MM.1S (cell line): Measurements from ENCODE around the gene ATP2C1.

Source experiments
- DNase-seq: peaks from one replicate; pipeline ENCODE4 v3.0.0-alpha.2; 2015
- H2AFZ ChIP-seq: fragments of 300-600 bp; sonication (generic); 2 replicates; pipeline ENCODE4 v1.6.0; 2016; ENCODE audit warnings: antibody characterized with exemption, low read length
- H3F3A ChIP-seq: fragments of 300-600 bp; sonication (generic); 2 replicates; pipeline ENCODE4 v1.6.1; 2016; ENCODE audit warnings: mild to moderate bottlenecking, antibody characterized with exemption, low read length, moderate library complexity, mixed read lengths; ENCODE audit not compliant: insufficient read depth
- H3K27ac ChIP-seq: fragments of 300-600 bp; sonication (generic); 2 replicates; pipeline ENCODE4 v1.5.1; 2016; ENCODE audit warnings: mild to moderate bottlenecking, low read length
- H3K27me3 ChIP-seq: fragments of 300-600 bp; sonication (generic); replicated peaks from 2 replicates; pipeline ENCODE4 v1.6.0; 2016; ENCODE audit warnings: low read length; ENCODE audit not compliant: insufficient read depth
- H3K36me3 ChIP-seq: fragments of 300-600 bp; sonication (generic); replicated peaks from 2 replicates; pipeline ENCODE4 v1.6.1; 2016; ENCODE audit warnings: mild to moderate bottlenecking, low read length, mixed read lengths; ENCODE audit not compliant: insufficient read depth
- H3K4me1 ChIP-seq: fragments of 300-600 bp; sonication (generic); 2 replicates; pipeline ENCODE4 v1.6.1; 2016; ENCODE audit warnings: low read length, mixed read lengths
- H3K4me2 ChIP-seq: fragments of 300-600 bp; sonication (generic); 2 replicates; pipeline ENCODE4 v1.6.0; 2016; ENCODE audit warnings: low read depth, low read length
- H3K4me3 ChIP-seq: fragments of 300-600 bp; sonication (generic); 2 replicates; pipeline ENCODE4 v1.5.1; 2016; ENCODE audit warnings: low read length, mixed read lengths
- H3K79me2 ChIP-seq: fragments of 300-600 bp; sonication (generic); 2 replicates; pipeline ENCODE4 v1.6.1; 2016; ENCODE audit warnings: mixed run types, low read length, mixed read lengths
- H3K9ac ChIP-seq: fragments of 300-600 bp; sonication (generic); 2 replicates; pipeline ENCODE4 v1.6.1; 2016; ENCODE audit warnings: low read length, mixed read lengths
- H3K9me2 ChIP-seq: fragments of 300-600 bp; sonication (generic); replicated peaks from 2 replicates; pipeline ENCODE4 v1.6.1; 2016; ENCODE audit warnings: mild to moderate bottlenecking, low read length, mixed read lengths; ENCODE audit not compliant: insufficient read depth
- H3K9me3 ChIP-seq: fragments of 300-600 bp; sonication (generic); replicated peaks from 2 replicates; pipeline ENCODE4 v1.6.1; 2016; ENCODE audit warnings: mild to moderate bottlenecking, low read length, mixed read lengths; ENCODE audit not compliant: insufficient read depth
- H4K20me1 ChIP-seq: fragments of 300-600 bp; sonication (generic); 2 replicates; pipeline ENCODE4 v1.6.1; 2016; ENCODE audit warnings: mild to moderate bottlenecking, low read length, moderate library complexity, mixed read lengths; ENCODE audit not compliant: insufficient read depth
- EZH2 ChIP-seq: fragments of 300-600 bp; sonication (generic); optimal IDR thresholded peaks from 2 replicates; pipeline ENCODE3; 2017; ENCODE audit warnings: low read depth, mild to moderate bottlenecking, antibody characterized with exemption, low read length, mixed read lengths
- EZH2phosphoT487 ChIP-seq: fragments of 300-600 bp; sonication (generic); IDR thresholded peaks from 2 replicates; pipeline ENCODE4 v1.6.1; 2018; ENCODE audit warnings: antibody characterized with exemption, low read length
- TF ChIP-seq, protein P1 (sequence below): fragments of 300-600 bp; sonication (generic); IDR thresholded peaks from 2 replicates; pipeline ENCODE4 v1.5.1; 2016; ENCODE audit warnings: antibody characterized with exemption, low read length, mixed read lengths

The ATP2C1 gene

DNA sequence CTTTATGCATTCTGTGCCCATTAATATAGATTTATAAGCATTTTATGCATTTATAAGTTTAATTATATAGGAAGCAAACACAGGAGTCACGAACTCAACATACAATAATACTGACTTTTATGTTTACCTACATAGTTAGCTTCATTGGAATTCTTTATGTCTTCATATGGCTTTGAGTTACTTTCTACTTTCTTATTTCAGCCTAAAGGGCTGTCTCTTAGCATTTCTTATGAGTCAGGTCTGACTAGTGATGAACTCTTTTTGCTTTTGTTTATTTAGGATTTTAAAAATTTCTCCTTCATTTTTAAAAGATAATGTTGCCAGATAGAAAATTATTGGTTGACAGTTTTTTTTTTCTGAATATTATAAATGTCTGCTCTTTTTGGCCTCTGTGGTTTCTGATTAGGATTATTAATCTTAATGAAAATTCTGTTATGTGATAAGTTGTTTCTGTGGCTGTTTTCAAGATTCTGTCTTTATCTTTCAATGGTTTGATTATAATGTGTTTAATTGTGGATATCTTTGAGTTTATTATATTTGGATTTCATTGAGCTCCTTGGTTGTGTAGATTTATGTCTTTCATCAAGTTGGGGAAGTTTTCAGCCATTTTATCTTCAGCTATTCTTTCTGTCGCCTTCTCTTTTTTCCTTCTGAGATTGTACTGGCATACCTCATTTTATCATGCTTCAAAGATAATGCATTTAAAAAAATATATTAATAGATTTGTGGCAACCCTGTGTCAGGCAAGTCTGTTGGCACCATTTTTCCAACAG is 54.3 kb downstream of the ATP2C1 start:
- Histone ChIP-seq H3F3A (no peaks in the 10 kb centered on the region), H3K9me3 (no peaks in the 10 kb centered on the region), H3K4me2 (no peak overlapping the region), H3K79me2 (no peaks in the 10 kb centered on the region), H3K27ac (no peak overlapping the region), H3K4me3 (no peak overlapping the region), H2AFZ (no peak overlapping the region), H3K9me2 (no peaks in the 10 kb centered on the region), H3K27me3 (no peaks in the 10 kb centered on the region), H3K4me1 (peaks cover 5% of the 10 kb centered on the region; the same call in 1 of the 2 replicates), H3K36me3 (no peaks in the 10 kb centered on the region), H4K20me1 (no peaks in the 10 kb centered on the region), H3K9ac (no peak overlapping the region)
- TF ChIP-seq EZH2 (no peak), EZH2phosphoT487 (no peak)
- TF ChIP-seq, protein P1, sequence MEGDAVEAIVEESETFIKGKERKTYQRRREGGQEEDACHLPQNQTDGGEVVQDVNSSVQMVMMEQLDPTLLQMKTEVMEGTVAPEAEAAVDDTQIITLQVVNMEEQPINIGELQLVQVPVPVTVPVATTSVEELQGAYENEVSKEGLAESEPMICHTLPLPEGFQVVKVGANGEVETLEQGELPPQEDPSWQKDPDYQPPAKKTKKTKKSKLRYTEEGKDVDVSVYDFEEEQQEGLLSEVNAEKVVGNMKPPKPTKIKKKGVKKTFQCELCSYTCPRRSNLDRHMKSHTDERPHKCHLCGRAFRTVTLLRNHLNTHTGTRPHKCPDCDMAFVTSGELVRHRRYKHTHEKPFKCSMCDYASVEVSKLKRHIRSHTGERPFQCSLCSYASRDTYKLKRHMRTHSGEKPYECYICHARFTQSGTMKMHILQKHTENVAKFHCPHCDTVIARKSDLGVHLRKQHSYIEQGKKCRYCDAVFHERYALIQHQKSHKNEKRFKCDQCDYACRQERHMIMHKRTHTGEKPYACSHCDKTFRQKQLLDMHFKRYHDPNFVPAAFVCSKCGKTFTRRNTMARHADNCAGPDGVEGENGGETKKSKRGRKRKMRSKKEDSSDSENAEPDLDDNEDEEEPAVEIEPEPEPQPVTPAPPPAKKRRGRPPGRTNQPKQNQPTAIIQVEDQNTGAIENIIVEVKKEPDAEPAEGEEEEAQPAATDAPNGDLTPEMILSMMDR: no peak
- DNase-seq: no peak

DNA sequence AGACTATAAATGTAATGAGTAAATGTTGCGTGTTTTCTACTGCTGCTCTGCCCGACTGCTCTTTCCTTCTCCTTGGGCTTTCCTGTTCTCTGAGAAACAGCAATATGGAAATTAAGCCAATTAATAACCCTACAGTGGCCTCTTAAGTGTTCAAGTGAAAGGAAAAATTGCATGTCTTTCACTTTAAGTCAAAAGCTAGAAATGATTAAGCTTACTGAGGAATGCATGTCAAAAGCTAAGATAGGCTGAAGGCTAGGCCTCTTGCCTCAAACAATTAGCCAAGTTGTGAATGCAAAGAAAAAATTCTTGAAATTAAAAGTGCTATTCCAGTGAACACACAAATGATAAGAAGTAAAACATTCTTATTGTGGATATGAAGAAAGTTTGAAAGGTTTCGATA is 55.0 kb downstream of the ATP2C1 start:
- Histone ChIP-seq H2AFZ (no peak overlapping the region), H3K4me2 (no peak overlapping the region), H3K4me1 (peaks cover 5% of the 10 kb centered on the region; the same call in 1 of the 2 replicates), H3F3A (no peaks in the 10 kb centered on the region), H3K4me3 (no peak overlapping the region), H3K27ac (no peak overlapping the region), H3K36me3 (no peaks in the 10 kb centered on the region), H3K27me3 (no peaks in the 10 kb centered on the region), H3K9me3 (no peaks in the 10 kb centered on the region), H3K79me2 (no peaks in the 10 kb centered on the region), H4K20me1 (no peaks in the 10 kb centered on the region), H3K9ac (no peak overlapping the region), H3K9me2 (no peaks in the 10 kb centered on the region)
- TF ChIP-seq EZH2phosphoT487: no peak
- TF ChIP-seq, protein P1: no peak
- no peak for TF ChIP-seq EZH2
- DNase-seq: no peak

DNA sequence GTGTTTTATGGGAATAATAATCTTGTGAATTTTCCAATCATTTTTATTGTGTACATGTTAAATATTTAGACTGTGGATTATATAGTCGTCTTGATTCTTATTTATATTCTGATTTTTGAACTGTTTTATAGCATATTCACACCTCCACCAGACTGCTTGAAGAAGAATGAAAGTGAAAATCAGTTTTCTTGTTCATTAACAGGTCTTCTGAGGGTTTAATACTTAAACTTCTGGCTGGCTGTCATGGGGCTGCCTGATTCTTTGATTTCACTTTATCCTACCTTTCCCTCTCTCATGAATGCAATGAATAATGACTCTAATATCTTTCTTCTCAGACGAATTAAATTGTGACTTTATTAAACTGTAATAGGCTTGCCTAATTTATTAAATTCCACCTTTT is 56.2 kb downstream of the ATP2C1 start:
- Histone ChIP-seq H3K36me3 (no peaks in the 10 kb centered on the region), H3K27me3 (no peaks in the 10 kb centered on the region), H3F3A (no peaks in the 10 kb centered on the region), H3K79me2 (no peaks in the 10 kb centered on the region), H3K4me1 (peaks cover 5% of the 10 kb centered on the region; the same call in 1 of the 2 replicates), H3K4me3 (no peak overlapping the region), H3K9ac (no peak overlapping the region), H2AFZ (no peak overlapping the region), H4K20me1 (no peaks in the 10 kb centered on the region), H3K27ac (no peak overlapping the region), H3K9me2 (no peaks in the 10 kb centered on the region), H3K4me2 (no peak overlapping the region), H3K9me3 (no peaks in the 10 kb centered on the region)
- TF ChIP-seq, protein P1: no peak
- TF ChIP-seq EZH2 (no peak), EZH2phosphoT487 (no peak)
- no peak for DNase-seq
